H9 (cell line): ENCODE results near the gene GPHN. TPM values are rescaled to one million over a fixed set of nuclear protein-coding genes. Genes with fewer than 3 reads are reported as not detected.

Experiments used
- DNase-seq: peaks from one replicate; pipeline ENCODE4 v3.0.0-alpha.2; 2017
- H2AFZ ChIP-seq: one replicate; pipeline ENCODE4 v1.6.1; 2013; ENCODE audit warnings: mild to moderate bottlenecking, low read length, control low read depth, moderate library complexity
- H2AK5ac ChIP-seq: 2 replicates; pipeline ENCODE4 v1.6.1; 2013; ENCODE audit warnings: low read length, control low read depth, mixed read lengths; ENCODE audit not compliant: insufficient read length
- H2BK120ac ChIP-seq: one replicate; pipeline ENCODE4 v1.6.1; 2013; ENCODE audit warnings: low read depth, mild to moderate bottlenecking, low read length, control low read depth, inconsistent platforms; ENCODE audit not compliant: poor library complexity, severe bottlenecking
- H2BK12ac ChIP-seq: 2 replicates; pipeline ENCODE4 v1.6.1; 2013; ENCODE audit warnings: low read length, control low read depth, mixed read lengths, low read depth; ENCODE audit not compliant: insufficient read length
- H2BK15ac ChIP-seq: 2 replicates; pipeline ENCODE4 v1.6.1; 2013; ENCODE audit warnings: low read depth, low read length, control low read depth
- H2BK20ac ChIP-seq: one replicate; pipeline ENCODE4 v1.6.1; 2013; ENCODE audit warnings: low read depth, mild to moderate bottlenecking, low read length, control low read depth, inconsistent platforms; ENCODE audit not compliant: poor library complexity, severe bottlenecking
- H2BK5ac ChIP-seq: 2 replicates; pipeline ENCODE4 v1.6.1; 2013; ENCODE audit warnings: low read length, control low read depth, mixed read lengths; ENCODE audit not compliant: insufficient read length
- H3K14ac ChIP-seq: 2 replicates; pipeline ENCODE4 v1.6.1; 2013; ENCODE audit warnings: low read length, control low read depth; ENCODE audit not compliant: insufficient read depth
- H3K18ac ChIP-seq: 2 replicates; pipeline ENCODE4 v1.6.1; 2013; ENCODE audit warnings: low read depth, mild to moderate bottlenecking, mixed read lengths, low read length, control low read depth; ENCODE audit not compliant: insufficient read length
- H3K23ac ChIP-seq: 2 replicates; pipeline ENCODE4 v1.6.1; 2013; ENCODE audit warnings: low read length, control low read depth, mixed read lengths, low read depth; ENCODE audit not compliant: insufficient read length
- H3K23me2 ChIP-seq: 2 replicates; pipeline ENCODE4 v1.6.1; 2013; ENCODE audit warnings: low read depth, mild to moderate bottlenecking, mixed read lengths, low read length, control low read depth; ENCODE audit not compliant: insufficient read length, poor library complexity, severe bottlenecking
- H3K27ac ChIP-seq: 2 replicates; pipeline ENCODE4 v1.5.1; 2013; ENCODE audit warnings: low read length, control low read depth, mixed read lengths, low read depth; ENCODE audit not compliant: insufficient read length
- H3K27me3 ChIP-seq: 2 replicates; pipeline ENCODE4 v1.6.1; 2013; ENCODE audit warnings: low read length, control low read depth, inconsistent platforms; ENCODE audit not compliant: insufficient read depth
- H3K4ac ChIP-seq: 2 replicates; pipeline ENCODE4 v1.6.1; 2013; ENCODE audit warnings: low read depth, mild to moderate bottlenecking, control low read depth, inconsistent platforms, low read length, moderate library complexity
- H3K4me1 ChIP-seq: 2 replicates; pipeline ENCODE4 v1.6.1; 2013; ENCODE audit warnings: low read length, control low read depth, inconsistent platforms; ENCODE audit not compliant: insufficient read depth
- H3K4me2 ChIP-seq: 2 replicates; pipeline ENCODE4 v1.6.1; 2013; ENCODE audit warnings: low read length, control low read depth, mixed read lengths; ENCODE audit not compliant: insufficient read length, insufficient read depth
- H3K56ac ChIP-seq: 2 replicates; pipeline ENCODE4 v1.6.1; 2013; ENCODE audit warnings: low read depth, mild to moderate bottlenecking, mixed read lengths, low read length, control low read depth; ENCODE audit not compliant: insufficient read length
- H3K79me1 ChIP-seq: 2 replicates; pipeline ENCODE4 v1.6.1; 2013; ENCODE audit warnings: low read depth, mild to moderate bottlenecking, moderate library complexity, low read length, control low read depth, inconsistent platforms; ENCODE audit not compliant: insufficient read depth, poor library complexity, severe bottlenecking
- H3K79me2 ChIP-seq: 2 replicates; pipeline ENCODE4 v1.6.1; 2013; ENCODE audit warnings: low read length, control low read depth, inconsistent platforms; ENCODE audit not compliant: insufficient read depth
- H3K9ac ChIP-seq: 2 replicates; pipeline ENCODE4 v1.6.1; 2013; ENCODE audit warnings: low read length, control low read depth, mixed read lengths; ENCODE audit not compliant: insufficient read length; ENCODE audit errors: extremely low read depth
- H3K9me3 ChIP-seq: one replicate; pipeline ENCODE4 v1.6.1; 2013; ENCODE audit warnings: low read depth, low read length, inconsistent platforms; ENCODE audit not compliant: control insufficient read depth
- H3T11ph ChIP-seq: one replicate; pipeline ENCODE4 v1.6.1; 2013; ENCODE audit warnings: mild to moderate bottlenecking, low read length, control low read depth, inconsistent platforms
- H4K20me1 ChIP-seq: one replicate; pipeline ENCODE4 v1.6.1; 2013; ENCODE audit not compliant: control insufficient read depth, insufficient read length, insufficient read depth
- H4K5ac ChIP-seq: 2 replicates; pipeline ENCODE4 v1.6.1; 2013; ENCODE audit warnings: low read depth, mild to moderate bottlenecking, mixed read lengths, low read length, control low read depth; ENCODE audit not compliant: insufficient read length
- H4K8ac ChIP-seq: replicated peaks from 2 replicates; pipeline ENCODE4 v1.6.1; 2013; ENCODE audit warnings: low read length, control low read depth, mixed read lengths, low read depth; ENCODE audit not compliant: insufficient read length
- H4K91ac ChIP-seq: 2 replicates; pipeline ENCODE4 v1.6.1; 2013; ENCODE audit warnings: low read depth, mild to moderate bottlenecking, moderate library complexity, mixed read lengths, low read length, control low read depth; ENCODE audit not compliant: insufficient read length
- H3K27ac Mint-ChIP-seq, 3 experiments: 2 replicates in 2 of 3; 3 replicates in 1 of 3; pipeline ENCODE4 v1.8.0; 2020 to 2021; ENCODE audit warnings: mixed read lengths in 3 of 3, mild to moderate bottlenecking in 1 of 3, moderate library complexity in 1 of 3
- H3K27me3 Mint-ChIP-seq: 2 replicates; pipeline ENCODE4 v1.8.0; 2021; ENCODE audit warnings: low read depth, mild to moderate bottlenecking, moderate library complexity, mixed read lengths
- H3K36me3 Mint-ChIP-seq, 3 experiments: 2 replicates in 2 of 3; 3 replicates in 1 of 3; pipeline ENCODE4 v1.8.0; 2020 to 2021; ENCODE audit warnings: low read depth in 3 of 3, mixed read lengths in 3 of 3; ENCODE audit not compliant: insufficient read depth in 1 of 3
- H3K4me1 Mint-ChIP-seq, 2 experiments: 2 replicates each; pipeline ENCODE4 v1.8.0; 2020; ENCODE audit warnings: mixed read lengths in 2 of 2
- H3K4me3 Mint-ChIP-seq, 2 experiments: 2 replicates in 1 of 2; 3 replicates in 1 of 2; pipeline ENCODE4 v1.8.0; 2020 to 2021; ENCODE audit warnings: mild to moderate bottlenecking in 2 of 2, mixed read lengths in 2 of 2, moderate library complexity in 1 of 2
- H3K9me3 Mint-ChIP-seq, 2 experiments: 2 replicates in 1 of 2; 3 replicates in 1 of 2; pipeline ENCODE4 v1.8.0; 2020; ENCODE audit warnings: mild to moderate bottlenecking in 2 of 2, mixed read lengths in 2 of 2, moderate library complexity in 1 of 2
- total RNA-seq: library from RNA; stranded (reverse); gene quantifications from 2 replicates; pipeline ENCODE4 v1.2.1, GENCODE V29; 2021
- TF ChIP-seq, protein P1 (sequence below): fragments of 200-600 bp; sonication (generic); conservative IDR thresholded peaks from 3 replicates; pipeline ENCODE4 v1.8.0; 2021; ENCODE audit warnings: antibody characterized with exemption, mild to moderate bottlenecking

Gene GPHN
- total RNA-seq, 1 experiment from 2014 or later = 16.1 TPM

DNA sequence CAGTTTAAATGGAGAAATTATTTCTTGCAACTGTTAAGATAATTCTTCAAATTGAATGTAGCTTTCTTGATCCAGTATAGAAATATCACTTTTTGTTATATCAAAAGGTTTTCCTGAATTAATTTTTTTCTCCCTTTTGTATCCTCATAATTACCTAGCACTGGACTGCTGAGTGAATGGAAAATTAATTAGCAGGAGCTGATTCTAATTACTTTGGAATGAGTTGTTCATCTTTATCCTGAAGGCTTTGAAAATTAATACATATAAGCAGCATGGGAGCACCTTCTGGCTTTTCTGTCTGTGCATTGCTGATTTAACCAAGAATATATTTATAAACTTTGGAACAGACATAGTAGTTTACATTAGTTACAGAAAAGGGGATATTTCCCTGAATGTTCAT lies 373.6 kb downstream of the GPHN start:
- peaks cover 14 to 19% of the 10 kb centered on the region in 2 experiments for H3K9me3 Mint-ChIP-seq
- Histone ChIP-seq H4K8ac (no peak overlapping the region), H3K9ac (no peak overlapping the region), H2BK5ac (no peak overlapping the region), H3K79me2 (no peaks in the 10 kb centered on the region), H2AFZ (no peak overlapping the region), H2AK5ac (no peak overlapping the region), H4K91ac (no peak overlapping the region), H3K4me1 (no peaks in the 10 kb centered on the region), H2BK120ac (no peak overlapping the region), H2BK12ac (no peak overlapping the region), H3K23ac (no peak overlapping the region), H2BK20ac (no peak overlapping the region), H3T11ph (no peak overlapping the region), H3K23me2 (no peaks in the 10 kb centered on the region), H3K27ac (no peak overlapping the region), H4K5ac (no peak overlapping the region), H3K18ac (no peak overlapping the region), H3K79me1 (no peaks in the 10 kb centered on the region), H4K20me1 (no peaks in the 10 kb centered on the region), H2BK15ac (no peak overlapping the region), H3K9me3 (no peaks in the 10 kb centered on the region), H3K4me2 (no peak overlapping the region), H3K56ac (no peak overlapping the region), H3K14ac (no peak overlapping the region), H3K27me3 (no peaks in the 10 kb centered on the region), H3K4ac (no peak overlapping the region)
- H3K27ac Mint-ChIP-seq = no peak overlapping the region
- no peak for DNase-seq
- H3K27me3 Mint-ChIP-seq = no peaks in the 10 kb centered on the region
- no peaks in the 10 kb centered on the region for H3K4me1 Mint-ChIP-seq
- H3K36me3 Mint-ChIP-seq = peaks cover under 1 to 2% (median 1%) of the 10 kb centered on the region in 3 experiments; a peak in 5 of 7 replicates
- H3K4me3 Mint-ChIP-seq = no peak overlapping the region
- TF ChIP-seq, protein P1, sequence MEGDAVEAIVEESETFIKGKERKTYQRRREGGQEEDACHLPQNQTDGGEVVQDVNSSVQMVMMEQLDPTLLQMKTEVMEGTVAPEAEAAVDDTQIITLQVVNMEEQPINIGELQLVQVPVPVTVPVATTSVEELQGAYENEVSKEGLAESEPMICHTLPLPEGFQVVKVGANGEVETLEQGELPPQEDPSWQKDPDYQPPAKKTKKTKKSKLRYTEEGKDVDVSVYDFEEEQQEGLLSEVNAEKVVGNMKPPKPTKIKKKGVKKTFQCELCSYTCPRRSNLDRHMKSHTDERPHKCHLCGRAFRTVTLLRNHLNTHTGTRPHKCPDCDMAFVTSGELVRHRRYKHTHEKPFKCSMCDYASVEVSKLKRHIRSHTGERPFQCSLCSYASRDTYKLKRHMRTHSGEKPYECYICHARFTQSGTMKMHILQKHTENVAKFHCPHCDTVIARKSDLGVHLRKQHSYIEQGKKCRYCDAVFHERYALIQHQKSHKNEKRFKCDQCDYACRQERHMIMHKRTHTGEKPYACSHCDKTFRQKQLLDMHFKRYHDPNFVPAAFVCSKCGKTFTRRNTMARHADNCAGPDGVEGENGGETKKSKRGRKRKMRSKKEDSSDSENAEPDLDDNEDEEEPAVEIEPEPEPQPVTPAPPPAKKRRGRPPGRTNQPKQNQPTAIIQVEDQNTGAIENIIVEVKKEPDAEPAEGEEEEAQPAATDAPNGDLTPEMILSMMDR = no peak
